ENCODE results near the gene FMNL1.
A peak's percentile ranks its signal among the peaks of the same experiment; 100 is the strongest.

Gene FMNL1

GRCh38 chr17:45260204-45260783 is 38.6 kb downstream of the FMNL1 start:
- DNase-seq: no peak

- peak; percentile 55 for DNase-seq
Observed at GRCh38 chr17:45261577-45262515, 40.2 kb downstream of the FMNL1 start, which contains the start of gene SPATA32. TSS of gene SPATA32 (minus strand) at chr17:45262094. CDS start at chr17:45262016, 78 bp downstream.

GRCh38 chr17:45262516-45263476 is 41.1 kb downstream of the FMNL1 start:
- DNase-seq: no peak

- no peak for DNase-seq
Observed at GRCh38 chr17:45263477-45263860, 41.8 kb downstream of the FMNL1 start.

- DNase-seq: no peak
Observed at GRCh38 chr17:45264430-45264829, 42.7 kb downstream of the FMNL1 start.

GRCh38 chr17:45264988-45265387 is 43.3 kb downstream of the FMNL1 start:
- no peak for DNase-seq

GRCh38 chr17:45265821-45266220 is 44.1 kb downstream of the FMNL1 start:
- no peak for DNase-seq

GRCh38 chr17:45266372-45266926 is 44.8 kb downstream of the FMNL1 start:
- DNase-seq: no peak

- DNase-seq: no peak
Observed at GRCh38 chr17:45267436-45268055, 45.9 kb downstream of the FMNL1 start.

GRCh38 chr17:45269912-45270311 is 48.2 kb downstream of the FMNL1 start:
- no peak for DNase-seq

- peak; percentile 14 for DNase-seq
Observed at GRCh38 chr17:45270828-45271418, 49.2 kb downstream of the FMNL1 start.

GRCh38 chr17:45271603-45272002 is 49.9 kb downstream of the FMNL1 start:
- no peak for DNase-seq

- DNase-seq: no peak
Observed at GRCh38 chr17:45273551-45273957, 51.9 kb downstream of the FMNL1 start.

GRCh38 chr17:45274033-45274432 is 52.3 kb downstream of the FMNL1 start:
- no peak for DNase-seq

GRCh38 chr17:45276031-45276430 is 54.3 kb downstream of the FMNL1 start:
- DNase-seq: no peak

GRCh38 chr17:45277216-45277849 is 55.6 kb downstream of the FMNL1 start:
- peak; percentile 81 for DNase-seq

- DNase-seq: no peak
Observed at GRCh38 chr17:45277992-45278391, 56.3 kb downstream of the FMNL1 start.

- DNase-seq: no peak
Observed at GRCh38 chr17:45279898-45280297, 58.2 kb downstream of the FMNL1 start.

- no peak for DNase-seq
Observed at GRCh38 chr17:45282683-45283644, 61.3 kb downstream of the FMNL1 start.

GRCh38 chr17:45283711-45284110 is 62.0 kb downstream of the FMNL1 start:
- no peak for DNase-seq

All from stimulated activated naive CD4-positive, alpha-beta T cell treated with Interleukin-2 at 50 U/mL for 16 hours (primary cell).